ENCODE measurements around the gene ADISSP.

Gene ADISSP

DNA sequence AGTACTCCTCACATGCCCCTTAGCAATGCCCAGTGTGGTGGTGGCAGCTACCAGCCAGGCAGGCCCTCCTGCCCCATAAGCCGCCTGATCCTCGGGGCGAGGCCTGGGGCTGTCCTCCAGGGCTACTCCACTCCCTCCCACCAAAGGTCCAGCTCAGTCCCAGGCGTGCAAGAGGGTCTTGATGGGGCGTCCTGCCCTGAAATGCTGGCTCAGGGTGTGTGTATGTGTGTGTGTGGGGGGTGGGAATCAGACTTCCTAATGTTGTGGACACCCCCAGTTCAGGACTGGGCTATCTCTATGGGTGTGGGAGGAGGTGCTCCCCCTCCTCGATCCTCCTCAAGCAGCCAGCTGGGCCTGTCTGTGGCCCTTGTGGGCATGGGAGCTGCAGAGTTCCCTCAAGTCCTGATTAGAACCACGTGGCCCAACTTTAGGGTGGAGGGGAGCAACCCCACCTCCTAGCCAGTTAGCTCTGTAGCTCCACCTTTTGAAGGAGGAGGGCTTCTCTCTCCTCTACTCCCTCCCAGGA is 27.6 kb downstream of the ADISSP start:
- Histone ChIP-seq H3K27ac (ENCODE audit: low read length) (no peak overlapping the region), H3K9me3 (ENCODE audit: control insufficient read depth in 1 of 2, low read length in 2 of 2) (no peaks in the 10 kb centered on the region), H3K36me3 (ENCODE audit: control insufficient read depth in 1 of 2, insufficient read depth in 2 of 2, low read length in 2 of 2) (no peaks in the 10 kb centered on the region), H3K4me3 (ENCODE audit: low read depth in 1 of 2, low read length in 2 of 2) (no peak overlapping the region), H3K27me3 (ENCODE audit: low read depth, low read length) (no peaks in the 10 kb centered on the region), H3K4me1 (ENCODE audit: control insufficient read depth in 1 of 2, insufficient read depth in 2 of 2, low read length in 2 of 2) (no peaks in the 10 kb centered on the region)

DNA sequence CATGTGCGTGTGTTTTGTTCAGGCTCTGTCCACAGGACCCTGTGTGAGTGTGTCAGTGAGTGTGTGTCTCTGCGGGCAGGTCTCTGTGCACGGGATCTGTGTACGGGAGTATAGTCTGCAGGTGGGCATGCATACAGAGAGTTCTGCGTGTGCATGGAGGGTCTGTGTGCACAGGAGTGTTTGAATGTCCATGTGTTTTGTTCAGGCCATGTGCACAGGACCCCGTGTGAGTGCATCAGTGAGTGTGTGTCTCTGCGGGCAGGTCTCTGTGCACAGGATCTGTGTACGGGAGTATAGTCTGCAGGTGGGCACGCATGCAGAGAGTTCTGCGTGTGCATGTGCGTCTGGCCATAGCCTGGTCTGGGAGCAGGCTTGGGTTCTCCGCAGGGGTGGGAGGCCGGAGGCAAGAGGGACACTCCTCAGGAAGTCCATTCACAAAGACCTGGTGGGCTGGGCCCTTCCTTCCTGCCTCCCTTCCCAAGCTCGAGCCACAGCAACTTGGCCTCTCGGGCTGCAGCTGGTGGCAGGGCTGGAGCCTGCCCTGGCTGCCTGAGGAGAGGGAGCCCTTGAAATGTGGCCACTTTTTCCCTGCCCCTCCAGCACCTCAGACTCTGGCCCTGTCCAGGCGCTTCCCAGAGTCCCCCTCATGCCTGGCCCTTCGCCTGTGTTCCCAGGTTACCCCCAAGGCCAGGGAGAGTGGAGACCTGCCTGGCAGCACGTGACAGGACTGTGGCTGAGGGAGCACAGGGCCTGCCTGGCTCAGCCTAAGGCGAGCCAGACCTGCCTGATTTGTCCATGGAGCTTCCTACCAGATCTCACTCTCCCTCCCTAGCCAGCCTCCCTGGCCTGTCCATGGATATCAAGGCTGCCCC is 28.3 kb downstream of the ADISSP start:
- Histone ChIP-seq H3K27me3 (ENCODE audit: low read depth, low read length) (no peaks in the 10 kb centered on the region), H3K9me3 (ENCODE audit: control insufficient read depth in 1 of 2, low read length in 2 of 2) (no peaks in the 10 kb centered on the region), H3K4me1 (ENCODE audit: control insufficient read depth in 1 of 2, insufficient read depth in 2 of 2, low read length in 2 of 2) (no peaks in the 10 kb centered on the region), H3K4me3 (ENCODE audit: low read depth in 1 of 2, low read length in 2 of 2) (no peak overlapping the region), H3K36me3 (ENCODE audit: control insufficient read depth in 1 of 2, insufficient read depth in 2 of 2, low read length in 2 of 2) (no peaks in the 10 kb centered on the region), H3K27ac (ENCODE audit: low read length) (no peak overlapping the region)

GRCh38 chr20:3738111-3739053 is 29.2 kb downstream of the ADISSP start:
- Histone ChIP-seq H3K9me3 (ENCODE audit: control insufficient read depth in 1 of 2, low read length in 2 of 2) (no peaks in the 10 kb centered on the region), H3K27me3 (ENCODE audit: low read depth, low read length) (no peaks in the 10 kb centered on the region), H3K4me3 (ENCODE audit: low read depth in 1 of 2, low read length in 2 of 2) (no peak overlapping the region), H3K4me1 (ENCODE audit: control insufficient read depth in 1 of 2, insufficient read depth in 2 of 2, low read length in 2 of 2) (no peaks in the 10 kb centered on the region), H3K27ac (ENCODE audit: low read length) (no peak overlapping the region), H3K36me3 (ENCODE audit: control insufficient read depth in 1 of 2, insufficient read depth in 2 of 2, low read length in 2 of 2) (no peaks in the 10 kb centered on the region)

DNA sequence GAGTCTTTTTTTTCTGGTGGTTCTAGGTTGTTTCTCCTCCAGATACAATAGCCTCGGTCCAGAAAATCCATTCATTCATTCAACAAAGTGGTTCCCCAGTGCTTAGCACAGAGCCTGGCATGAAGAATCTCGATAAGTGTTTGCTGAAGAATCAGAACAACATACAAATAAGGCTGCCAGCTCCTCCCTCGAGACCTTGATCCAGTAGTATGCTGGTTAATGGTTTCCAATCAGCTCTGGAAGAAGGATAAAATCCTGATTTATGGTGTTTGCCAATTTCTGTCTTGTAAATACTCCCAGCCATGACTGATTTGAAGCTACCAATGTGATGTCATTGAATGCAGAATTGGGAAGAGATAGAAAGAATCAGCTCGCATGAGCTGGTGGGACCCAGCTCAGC is 31.8 kb downstream of the ADISSP start:
- H3K4me1 ChIP-seq (ENCODE audit: control insufficient read depth in 1 of 2, insufficient read depth in 2 of 2, low read length in 2 of 2), result no peaks in the 10 kb centered on the region
- no peak overlapping the region for H3K27ac ChIP-seq (ENCODE audit: low read length)
- peaks cover 4% of the 10 kb centered on the region for H3K27me3 ChIP-seq (ENCODE audit: low read depth, low read length)
- no peaks in the 10 kb centered on the region for H3K9me3 ChIP-seq (ENCODE audit: control insufficient read depth in 1 of 2, low read length in 2 of 2)
- no peak overlapping the region for H3K4me3 ChIP-seq (ENCODE audit: low read depth in 1 of 2, low read length in 2 of 2)
- H3K36me3 ChIP-seq (ENCODE audit: control insufficient read depth in 1 of 2, insufficient read depth in 2 of 2, low read length in 2 of 2), result no peaks in the 10 kb centered on the region

DNA sequence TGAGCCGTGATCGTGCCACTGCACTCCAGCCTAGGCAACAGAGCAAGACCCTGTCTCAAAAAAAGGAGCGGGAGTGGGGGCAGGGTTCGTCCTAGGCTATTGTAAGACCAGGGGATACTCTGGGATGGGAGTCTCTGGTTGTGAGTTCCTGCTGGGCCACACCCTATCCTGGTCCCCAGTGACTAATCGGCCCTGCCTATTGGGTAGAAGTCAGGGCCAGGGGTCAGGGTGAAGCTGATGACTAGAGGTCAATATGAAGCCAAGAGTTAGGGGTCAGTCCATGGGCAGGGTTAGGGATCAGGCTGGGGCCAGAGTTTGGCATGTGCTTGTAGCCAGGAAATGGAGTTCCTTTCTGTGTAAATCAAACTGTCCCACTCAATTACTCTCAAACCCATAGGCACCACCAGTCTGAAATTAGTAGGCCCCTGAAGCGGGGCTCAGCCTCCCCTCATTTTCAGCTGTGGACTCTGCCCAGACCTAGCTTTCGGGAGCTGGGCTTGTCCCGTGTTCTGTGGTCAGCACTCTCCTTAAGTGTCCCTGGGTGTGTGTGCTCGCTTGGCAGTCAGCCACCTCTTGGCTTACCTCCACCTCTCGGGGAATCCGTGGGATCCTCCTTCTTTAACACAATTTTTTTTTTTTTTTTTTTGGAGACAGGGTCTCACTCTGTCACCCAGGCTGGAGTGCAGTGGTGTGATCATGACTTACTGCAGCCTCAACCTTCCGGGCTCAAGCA is 33.3 kb downstream of the ADISSP start:
- Histone ChIP-seq H3K27ac (ENCODE audit: low read length) (no peak overlapping the region), H3K36me3 (ENCODE audit: control insufficient read depth in 1 of 2, insufficient read depth in 2 of 2, low read length in 2 of 2) (no peaks in the 10 kb centered on the region), H3K4me1 (ENCODE audit: control insufficient read depth in 1 of 2, insufficient read depth in 2 of 2, low read length in 2 of 2) (no peaks in the 10 kb centered on the region), H3K27me3 (ENCODE audit: low read depth, low read length) (peaks cover 4% of the 10 kb centered on the region), H3K4me3 (ENCODE audit: low read depth in 1 of 2, low read length in 2 of 2) (peak overlapping the region in 1 of 2 donors; percentile 42), H3K9me3 (ENCODE audit: control insufficient read depth in 1 of 2, low read length in 2 of 2) (no peaks in the 10 kb centered on the region)

DNA sequence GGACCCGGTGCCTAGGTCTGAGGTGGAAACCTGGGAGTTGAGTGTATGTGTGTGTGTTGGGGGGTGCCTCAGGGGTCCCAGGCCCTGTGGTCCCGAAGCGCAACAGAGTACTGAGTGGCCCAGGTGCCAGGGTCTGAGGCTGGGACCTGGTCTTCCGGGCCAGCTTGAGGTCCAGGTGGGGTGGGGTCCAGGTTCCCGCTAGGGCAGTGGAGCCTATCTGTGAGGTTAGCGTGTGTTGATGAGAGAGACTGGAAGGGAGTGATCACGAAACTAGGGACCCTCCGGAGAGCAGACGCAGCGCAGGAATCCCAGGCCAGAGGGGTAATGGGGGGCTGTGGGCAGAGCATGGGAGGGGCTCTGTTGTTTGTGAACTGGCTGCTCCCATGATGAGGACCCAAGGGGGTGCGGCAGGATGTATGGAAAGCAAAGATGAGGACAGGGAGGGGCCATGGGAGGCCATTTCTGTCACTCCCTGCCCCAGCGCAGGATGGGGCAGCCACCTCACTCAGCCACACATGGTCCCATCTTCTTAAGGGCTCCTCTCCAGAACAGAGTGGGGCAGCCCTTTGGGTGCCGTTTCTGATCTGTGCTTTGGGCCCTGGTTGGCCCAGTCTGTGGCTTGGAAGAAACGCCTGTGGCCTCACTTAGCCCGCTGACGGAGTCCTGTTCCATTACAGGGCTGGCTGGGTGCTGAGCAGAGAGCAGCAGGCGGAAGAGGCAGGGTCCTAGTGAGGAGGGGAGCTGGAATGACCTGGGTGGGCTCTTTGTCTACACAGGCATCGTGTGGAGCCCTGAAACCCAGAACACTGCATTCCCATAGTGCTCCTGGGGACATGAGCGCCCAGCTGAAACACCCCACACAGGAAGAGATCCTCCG is 34.2 kb downstream of the ADISSP start:
- Histone ChIP-seq H3K4me3 (ENCODE audit: low read depth in 1 of 2, low read length in 2 of 2) (peak overlapping the region in 1 of 2 donors; percentile 42), H3K27me3 (ENCODE audit: low read depth, low read length) (peaks cover 4% of the 10 kb centered on the region), H3K4me1 (ENCODE audit: control insufficient read depth in 1 of 2, insufficient read depth in 2 of 2, low read length in 2 of 2) (peaks cover 0 to 8% of the 10 kb centered on the region in 2 donors)

GRCh38 chr20:3732327-3733118 is 35.0 kb downstream of the ADISSP start, which contains the start of gene HSPA12B:
Gene HSPA12B, plus strand, starts transcription at chr20:3732685. Its CDS starts 5,990 bp downstream, at chr20:3738675.
- Histone ChIP-seq H3K4me3 (ENCODE audit: low read depth in 1 of 2, low read length in 2 of 2) (peak within 1 kb of the TSS in 1 of 2 donors; percentile 42), H3K27me3 (ENCODE audit: low read depth, low read length) (peaks cover 4% of the 10 kb centered on the region), H3K27ac (ENCODE audit: low read length) (no peak within 1 kb of the TSS), H3K9me3 (ENCODE audit: control insufficient read depth in 1 of 2, low read length in 2 of 2) (no peaks in the 10 kb centered on the region), H3K36me3 (ENCODE audit: control insufficient read depth in 1 of 2, insufficient read depth in 2 of 2, low read length in 2 of 2) (no peaks in the 10 kb centered on the region), H3K4me1 (ENCODE audit: control insufficient read depth in 1 of 2, insufficient read depth in 2 of 2, low read length in 2 of 2) (peaks cover 0 to 9% of the 10 kb centered on the region in 2 donors)

More for the DNA sequence above, 34.2 kb downstream of the ADISSP start:
- H3K27ac ChIP-seq (ENCODE audit: low read length), result no peak overlapping the region
- no peaks in the 10 kb centered on the region for H3K36me3 ChIP-seq (ENCODE audit: control insufficient read depth in 1 of 2, insufficient read depth in 2 of 2, low read length in 2 of 2)
- H3K9me3 ChIP-seq (ENCODE audit: control insufficient read depth in 1 of 2, low read length in 2 of 2), result no peaks in the 10 kb centered on the region

- no peak overlapping the region for H3K27ac ChIP-seq (ENCODE audit: low read length)
- H3K4me1 ChIP-seq (ENCODE audit: control insufficient read depth in 1 of 2, insufficient read depth in 2 of 2, low read length in 2 of 2), result peaks cover 0 to 9% of the 10 kb centered on the region in 2 donors
- H3K36me3 ChIP-seq (ENCODE audit: control insufficient read depth in 1 of 2, insufficient read depth in 2 of 2, low read length in 2 of 2), result no peaks in the 10 kb centered on the region
- H3K27me3 ChIP-seq (ENCODE audit: low read depth, low read length), result peaks cover 4% of the 10 kb centered on the region
- no peak overlapping the region for H3K4me3 ChIP-seq (ENCODE audit: low read depth in 1 of 2, low read length in 2 of 2)
- H3K9me3 ChIP-seq (ENCODE audit: control insufficient read depth in 1 of 2, low read length in 2 of 2), result no peaks in the 10 kb centered on the region
Observed at GRCh38 chr20:3731944-3732326, 35.6 kb downstream of the ADISSP start.

DNA sequence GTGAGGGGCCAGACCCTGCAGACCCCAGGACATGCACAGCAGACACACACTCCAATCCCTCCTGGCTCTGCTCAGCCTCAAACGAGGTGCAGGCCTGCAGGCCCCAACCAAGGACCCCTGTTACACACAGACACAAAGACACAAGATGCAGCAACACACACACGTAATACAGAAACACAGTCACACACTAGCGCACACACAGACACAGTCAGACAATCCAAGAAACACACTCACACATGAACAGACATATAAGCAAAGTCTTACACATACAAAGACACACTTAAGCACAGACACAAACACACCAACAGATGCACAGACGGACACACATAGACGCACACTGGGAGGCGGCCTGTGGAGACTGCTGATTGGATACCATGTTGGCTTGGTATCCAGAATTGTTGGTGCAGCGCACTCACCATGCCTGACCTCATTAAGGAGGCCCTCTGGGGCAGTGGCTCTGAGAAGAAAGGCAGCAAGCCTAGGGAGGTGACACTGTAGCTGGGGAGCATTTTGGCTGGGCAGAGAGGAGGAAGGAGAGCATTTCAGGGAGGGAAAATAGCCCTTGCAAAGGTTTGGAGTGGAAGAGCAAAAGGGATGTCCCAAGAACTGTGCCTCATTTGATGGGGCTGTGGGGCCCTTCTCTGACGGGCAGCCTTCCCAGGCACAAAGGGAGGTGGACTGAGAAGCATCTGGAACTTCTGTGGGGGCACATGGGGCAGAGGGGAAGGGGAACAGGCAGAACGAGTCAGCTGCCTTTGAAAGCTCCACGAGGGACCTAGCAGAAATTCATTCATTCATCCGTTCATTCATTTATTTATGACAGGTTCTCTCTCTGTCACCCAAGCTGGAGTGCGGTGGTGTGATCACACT is 36.5 kb downstream of the ADISSP start:
- no peaks in the 10 kb centered on the region for H3K9me3 ChIP-seq (ENCODE audit: control insufficient read depth in 1 of 2, low read length in 2 of 2)
- H3K36me3 ChIP-seq (ENCODE audit: control insufficient read depth in 1 of 2, insufficient read depth in 2 of 2, low read length in 2 of 2), result no peaks in the 10 kb centered on the region
- H3K27ac ChIP-seq (ENCODE audit: low read length), result no peak overlapping the region
- H3K4me3 ChIP-seq (ENCODE audit: low read depth in 1 of 2, low read length in 2 of 2), result no peak overlapping the region
- H3K4me1 ChIP-seq (ENCODE audit: control insufficient read depth in 1 of 2, insufficient read depth in 2 of 2, low read length in 2 of 2), result peaks cover 0 to 9% of the 10 kb centered on the region in 2 donors
- peaks cover 4% of the 10 kb centered on the region for H3K27me3 ChIP-seq (ENCODE audit: low read depth, low read length)
